ENCODE data around the gene OTUD1. TPM values are rescaled to one million over a fixed set of nuclear protein-coding genes. Genes with fewer than 3 reads are reported as not detected.

Gene OTUD1
- polyA plus RNA-seq, 3 donors = 24.3 to 29.7 (median 28.4) TPM

DNA sequence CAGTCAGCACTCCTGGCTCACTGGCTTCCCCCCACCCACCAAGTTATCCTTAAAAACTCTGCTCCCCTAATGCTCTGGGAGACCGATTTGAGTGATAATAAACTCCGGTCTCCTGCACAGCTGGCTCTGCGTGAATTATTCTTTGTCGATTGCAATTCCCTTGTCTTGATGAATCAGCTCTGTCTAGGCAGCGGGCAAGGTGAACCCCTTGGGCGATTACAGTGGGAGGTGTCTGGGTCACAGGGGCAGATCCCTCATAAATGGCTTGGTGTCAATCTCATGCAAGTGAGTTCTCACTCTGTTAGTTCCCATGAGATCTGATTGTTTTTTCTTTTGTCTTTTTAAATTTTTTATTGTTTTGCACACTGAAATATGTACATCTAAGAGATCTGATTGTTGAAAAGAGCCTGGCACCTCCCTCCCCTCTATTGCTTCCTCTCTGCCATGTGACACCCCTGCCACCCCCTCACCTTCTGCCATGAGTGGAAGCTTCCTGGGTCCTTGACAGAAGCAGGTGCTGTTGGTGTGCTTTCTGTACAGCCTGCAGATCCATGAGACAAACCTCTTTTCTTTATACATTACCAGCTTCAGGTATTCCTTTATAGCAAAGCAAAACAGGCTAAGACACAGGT is 20.5 kb downstream of the OTUD1 start:
- no peak for DNase-seq (ENCODE audit: low read depth in 3 of 3, low spot score in 2 of 3)

GRCh38 chr10:23461557-23461956 is 22.7 kb downstream of the OTUD1 start:
- no peak for DNase-seq (ENCODE audit: low read depth in 3 of 3, low spot score in 2 of 3)

GRCh38 chr10:23467012-23467411 is 28.1 kb downstream of the OTUD1 start:
- DNase-seq (ENCODE audit: low read depth in 3 of 3, low spot score in 2 of 3) = no peak

DNA sequence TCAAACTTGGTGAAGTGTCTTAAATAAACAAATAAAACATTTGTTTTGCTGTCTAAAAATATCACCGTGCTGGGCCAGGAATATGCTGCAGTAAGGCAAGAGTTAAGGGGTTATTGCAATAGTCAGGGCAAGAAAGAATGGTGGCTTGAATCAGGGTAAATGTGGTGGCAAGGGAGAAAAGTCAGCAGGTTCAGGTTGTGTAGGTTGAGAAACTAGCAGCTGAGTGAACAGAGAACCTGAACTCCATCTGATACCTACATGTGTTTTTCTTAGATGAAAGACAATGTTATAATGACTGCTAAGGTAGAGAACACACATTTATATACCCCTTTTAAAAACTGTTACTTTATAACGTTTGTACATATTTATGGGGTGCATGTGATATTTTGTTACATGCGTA is 28.7 kb downstream of the OTUD1 start:
- DNase-seq (ENCODE audit: low read depth in 3 of 3, low spot score in 2 of 3) = no peak

DNA sequence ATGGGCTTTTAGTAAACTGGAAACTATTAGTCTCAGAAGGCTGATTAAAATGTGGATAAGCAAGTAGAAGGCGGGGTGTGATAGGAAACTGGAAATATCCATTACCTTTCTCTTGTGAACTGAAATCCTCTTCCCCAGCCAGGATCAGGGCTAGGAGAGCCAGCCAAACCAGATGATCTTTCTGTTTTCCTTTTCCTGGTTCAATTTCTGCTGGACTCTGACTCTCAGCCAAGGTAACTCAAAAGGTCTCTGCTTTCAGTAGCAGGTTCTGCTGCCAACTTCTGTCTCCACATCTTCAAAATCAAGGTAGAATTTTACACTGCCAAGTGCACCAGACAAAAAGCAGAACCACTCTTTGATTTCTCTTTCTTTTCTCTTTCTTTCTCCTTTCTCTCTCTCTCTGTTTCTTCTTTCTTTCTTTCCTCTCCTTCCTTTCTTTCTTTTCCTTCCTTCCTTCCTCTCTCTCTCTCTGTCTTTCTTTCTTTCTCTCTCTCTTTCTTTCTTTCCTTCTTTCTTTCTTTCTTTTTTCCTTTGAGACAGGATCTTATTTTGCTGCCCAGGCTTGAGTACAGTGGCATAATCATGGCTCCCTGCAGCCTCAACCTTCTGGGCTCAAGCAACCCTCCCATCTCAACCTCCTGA is 30.8 kb downstream of the OTUD1 start:
- no peak for DNase-seq (ENCODE audit: low read depth in 3 of 3, low spot score in 2 of 3)

DNA sequence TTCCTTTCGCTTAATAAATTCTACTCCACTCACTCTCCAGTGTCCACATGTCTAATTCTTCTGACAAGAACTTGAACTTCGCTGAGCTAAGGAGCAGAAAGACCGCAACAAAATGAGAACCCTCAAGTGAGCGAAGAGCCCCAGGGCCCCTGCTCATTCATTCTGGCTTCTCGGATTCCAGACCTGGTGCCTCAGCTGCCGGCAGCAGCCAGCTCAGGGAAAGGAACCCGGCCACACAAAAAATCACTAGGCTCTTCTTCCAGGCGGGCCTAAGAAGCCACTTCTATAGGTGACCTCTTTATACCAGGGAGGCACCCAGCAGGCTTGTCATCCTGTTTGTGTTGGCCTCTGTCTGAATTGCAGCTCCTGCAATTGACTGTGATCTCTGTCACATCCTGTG is 33.3 kb downstream of the OTUD1 start:
- no peak for DNase-seq (ENCODE audit: low read depth in 3 of 3, low spot score in 2 of 3)

GRCh38 chr10:23474081-23474480 is 35.2 kb downstream of the OTUD1 start:
- no peak for DNase-seq (ENCODE audit: low read depth in 3 of 3, low spot score in 2 of 3)

DNA sequence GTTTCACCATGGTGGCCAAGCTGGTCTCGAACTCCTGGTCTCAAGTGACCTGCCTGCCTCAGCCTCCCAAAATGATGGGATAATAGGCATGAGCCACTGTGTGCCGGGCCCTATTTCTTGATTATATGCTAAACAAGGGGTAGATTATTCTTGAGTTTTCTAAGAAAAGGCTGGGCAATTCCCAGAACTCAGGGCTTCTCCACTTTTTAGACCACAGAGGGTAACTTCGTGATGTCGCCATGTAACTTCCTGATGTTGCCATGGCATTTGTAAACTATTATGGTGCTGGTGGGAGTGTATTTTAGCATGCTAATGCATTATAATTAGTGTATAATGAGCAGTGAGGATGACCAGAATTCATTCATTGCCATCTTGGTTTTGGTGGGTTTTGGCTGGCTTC is 35.8 kb downstream of the OTUD1 start:
- DNase-seq (ENCODE audit: low read depth in 3 of 3, low spot score in 2 of 3) = no peak

DNA sequence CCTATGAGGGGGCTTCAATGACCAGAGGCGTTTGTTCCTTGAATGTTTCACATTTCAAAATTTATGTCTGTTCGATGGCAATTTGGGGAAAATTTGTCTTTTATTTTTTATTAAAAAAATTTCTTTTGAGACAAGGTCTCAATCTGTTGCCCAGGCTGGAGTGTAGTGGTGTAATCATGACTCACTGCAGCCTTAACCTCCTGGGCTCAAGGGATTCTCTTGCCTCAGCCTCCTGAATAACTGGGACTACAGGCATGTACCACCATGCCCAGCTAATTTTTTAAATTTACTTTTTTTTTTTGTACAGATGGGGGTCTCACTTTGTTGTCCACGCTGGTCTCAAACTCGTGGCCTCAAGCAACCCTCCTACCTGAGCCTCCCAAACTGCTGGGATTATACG is 39.7 kb downstream of the OTUD1 start:
- no peak for DNase-seq (ENCODE audit: low read depth in 3 of 3, low spot score in 2 of 3)

DNA sequence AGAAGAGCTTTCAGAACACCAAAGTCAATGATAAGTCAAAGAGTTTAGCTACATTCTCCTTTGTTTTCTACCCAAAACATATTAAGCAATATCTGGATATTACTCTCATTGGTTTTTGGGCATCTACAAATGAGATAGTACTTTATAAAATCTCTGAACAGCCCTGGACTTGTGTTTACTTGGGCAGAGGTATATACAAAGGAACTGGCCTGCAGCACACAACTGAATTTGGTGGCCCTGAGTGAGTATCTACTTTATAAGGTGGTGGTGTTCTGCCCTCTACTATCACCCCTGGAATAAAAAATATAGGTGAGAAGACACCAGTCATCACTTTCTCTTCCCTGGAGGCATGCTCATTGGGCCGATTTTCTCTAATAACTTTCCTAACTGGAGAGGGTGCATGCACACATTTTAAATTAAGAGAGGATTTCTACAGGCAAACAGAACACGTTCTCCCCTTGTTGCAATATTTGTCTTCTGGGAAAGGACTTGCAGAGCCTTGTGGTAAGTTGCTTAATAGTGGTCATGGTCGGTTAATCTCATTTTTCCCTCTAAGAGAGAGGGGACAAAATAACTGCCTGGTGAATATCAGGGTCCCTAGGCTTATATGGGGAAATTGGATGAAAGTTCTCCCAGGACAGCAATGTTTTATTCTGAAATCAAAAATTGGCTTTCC is 41.1 kb downstream of the OTUD1 start:
- no peak for DNase-seq (ENCODE audit: low read depth in 3 of 3, low spot score in 2 of 3)

- no peak for DNase-seq (ENCODE audit: low read depth in 3 of 3, low spot score in 2 of 3)
Observed at GRCh38 chr10:23481363-23481961, 42.6 kb downstream of the OTUD1 start.

- no peak for DNase-seq (ENCODE audit: low read depth in 3 of 3, low spot score in 2 of 3)
Observed at GRCh38 chr10:23490115-23490514, 51.2 kb downstream of the OTUD1 start.

Other genes starting within 250 kb of the OTUD1 start
- gene PTF1A, start 246.8 kb upstream of the OTUD1 start, polyA plus RNA-seq (ENCODE audit: insufficient read length in 3 of 3) = not detected
- 1 to 10 TPM; 1.9 to 2.4 (median 2.3) TPM for gene C10orf67, start 94.3 kb upstream of the OTUD1 start, polyA plus RNA-seq (ENCODE audit: insufficient read length in 3 of 3)